Fibroblast of the aortic adventitia (primary cell): Measurements from ENCODE around the gene SLC16A13. TPM values are rescaled to one million over a fixed set of nuclear protein-coding genes. Genes with fewer than 3 reads are reported as not detected.

ENCODE experiments used
- DNase-seq: peaks from one replicate; pipeline ENCODE4 v3.0.0-alpha.2; 2010; ENCODE audit warnings: low read depth
- H3K4me3 ChIP-seq: 2 replicates; pipeline ENCODE4 v1.5.1; 2011; ENCODE audit warnings: low read depth, mild to moderate bottlenecking, control low read depth, low read length, moderate library complexity
- total RNA-seq: library from RNA; depleted of rRNA; stranded (reverse); fragments of >200 nt; gene quantifications from 2 replicates; pipeline ENCODE4 v1.2.3, GENCODE V29; 2012; ENCODE audit warnings: low replicate concordance
- TF ChIP-seq, protein P1 (sequence below): IDR thresholded peaks from 2 replicates; pipeline ENCODE4 v1.5.1; 2011; ENCODE audit warnings: mild to moderate bottlenecking, low read length, control low read depth, inconsistent platforms; ENCODE audit not compliant: insufficient read depth

Gene SLC16A13
- total RNA-seq, 1 donor = 0.72 TPM

DNA sequence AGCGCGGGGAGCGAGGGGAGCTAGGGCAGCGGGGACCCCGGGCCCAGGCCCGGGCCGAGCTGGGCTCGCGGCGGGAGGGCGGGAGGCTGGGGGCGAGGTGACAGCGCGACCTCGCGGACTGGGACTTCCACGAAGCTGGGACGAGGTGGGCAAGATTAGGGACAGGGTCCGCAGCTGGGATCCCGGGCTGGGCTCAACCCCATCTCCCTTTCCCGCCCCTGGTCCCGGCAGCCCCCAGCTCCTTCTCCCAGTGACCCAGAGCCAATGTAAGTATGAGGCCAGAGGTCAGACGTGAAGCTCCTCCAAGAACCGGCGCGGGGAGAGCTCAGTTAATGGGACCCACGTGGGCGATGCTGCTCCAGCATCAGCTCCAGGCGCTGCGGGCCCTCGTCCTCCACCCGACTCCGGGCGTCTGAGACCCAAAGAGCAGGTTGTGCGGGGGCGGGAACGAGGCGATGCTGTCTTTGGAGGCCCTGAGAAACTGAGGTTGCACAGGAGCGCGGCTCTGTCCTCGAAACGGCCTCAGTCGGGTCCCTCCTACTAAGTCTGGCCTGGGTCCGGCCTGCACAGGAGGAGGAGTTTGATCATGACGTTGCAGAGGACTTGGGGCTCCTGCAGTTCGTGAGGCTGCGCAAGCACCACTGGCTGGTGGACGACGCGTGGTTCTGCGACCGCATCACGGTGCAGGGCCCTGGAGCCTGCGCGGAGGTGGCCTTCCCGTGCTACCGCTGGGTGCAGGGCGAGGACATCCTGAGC, 39.4 kb upstream of the SLC16A13 start:
- TF ChIP-seq, protein P1, sequence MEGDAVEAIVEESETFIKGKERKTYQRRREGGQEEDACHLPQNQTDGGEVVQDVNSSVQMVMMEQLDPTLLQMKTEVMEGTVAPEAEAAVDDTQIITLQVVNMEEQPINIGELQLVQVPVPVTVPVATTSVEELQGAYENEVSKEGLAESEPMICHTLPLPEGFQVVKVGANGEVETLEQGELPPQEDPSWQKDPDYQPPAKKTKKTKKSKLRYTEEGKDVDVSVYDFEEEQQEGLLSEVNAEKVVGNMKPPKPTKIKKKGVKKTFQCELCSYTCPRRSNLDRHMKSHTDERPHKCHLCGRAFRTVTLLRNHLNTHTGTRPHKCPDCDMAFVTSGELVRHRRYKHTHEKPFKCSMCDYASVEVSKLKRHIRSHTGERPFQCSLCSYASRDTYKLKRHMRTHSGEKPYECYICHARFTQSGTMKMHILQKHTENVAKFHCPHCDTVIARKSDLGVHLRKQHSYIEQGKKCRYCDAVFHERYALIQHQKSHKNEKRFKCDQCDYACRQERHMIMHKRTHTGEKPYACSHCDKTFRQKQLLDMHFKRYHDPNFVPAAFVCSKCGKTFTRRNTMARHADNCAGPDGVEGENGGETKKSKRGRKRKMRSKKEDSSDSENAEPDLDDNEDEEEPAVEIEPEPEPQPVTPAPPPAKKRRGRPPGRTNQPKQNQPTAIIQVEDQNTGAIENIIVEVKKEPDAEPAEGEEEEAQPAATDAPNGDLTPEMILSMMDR = no peak
- no peak for DNase-seq

DNA sequence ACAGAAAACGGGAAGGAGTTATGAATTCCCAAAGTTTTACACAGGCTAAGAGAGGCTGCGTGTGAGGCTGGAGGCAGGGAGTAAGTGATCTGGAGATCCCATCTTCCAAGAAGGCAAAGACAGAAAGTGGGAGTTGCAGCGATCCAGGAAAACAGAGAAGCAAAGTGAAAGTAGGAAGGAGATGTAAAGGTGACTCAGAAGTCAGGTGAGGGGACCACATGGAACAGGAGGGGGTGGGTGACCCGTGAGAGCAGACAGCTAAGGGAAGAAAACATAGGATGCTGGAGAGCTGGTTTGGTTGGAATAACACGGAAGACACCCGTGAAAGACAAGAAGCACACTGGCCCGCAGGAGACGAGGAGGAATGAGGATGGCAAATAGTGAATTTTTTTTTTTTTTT, 38.6 kb upstream of the SLC16A13 start:
- H3K4me3 ChIP-seq = no peak overlapping the region
- no peak for DNase-seq
- TF ChIP-seq, protein P1 = no peak

More for the DNA sequence above, 39.4 kb upstream of the SLC16A13 start:
- H3K4me3 ChIP-seq = no peak overlapping the region

DNA sequence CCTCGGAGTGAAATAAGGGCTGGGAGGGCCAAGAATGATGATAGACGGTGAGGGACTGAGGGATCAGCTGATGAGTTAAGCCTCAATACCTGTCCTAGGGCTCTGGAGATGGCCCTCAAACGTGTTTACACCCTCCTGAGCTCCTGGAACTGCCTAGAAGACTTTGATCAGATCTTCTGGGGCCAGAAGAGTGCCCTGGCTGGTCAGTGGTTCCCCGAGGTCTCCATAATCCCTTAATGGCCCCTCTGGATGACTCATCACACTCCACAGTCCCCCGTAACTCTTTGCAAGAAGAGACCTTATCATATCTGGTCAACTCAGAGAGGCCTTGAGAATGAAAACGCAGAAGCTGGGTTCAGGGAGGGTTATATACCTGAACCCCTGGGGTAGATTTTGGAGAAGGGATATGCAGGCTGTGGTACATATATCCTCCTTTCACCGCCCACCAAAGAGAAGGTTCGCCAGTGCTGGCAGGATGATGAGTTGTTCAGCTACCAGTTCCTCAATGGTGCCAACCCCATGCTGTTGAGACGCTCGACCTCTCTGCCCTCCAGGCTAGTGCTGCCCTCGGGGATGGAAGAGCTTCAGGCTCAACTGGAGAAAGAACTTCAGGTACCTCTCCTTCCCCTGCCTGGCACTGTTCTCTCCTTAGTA, 36.8 kb upstream of the SLC16A13 start:
- TF ChIP-seq, protein P1 = no peak
- H3K4me3 ChIP-seq = no peak overlapping the region
- no peak for DNase-seq

DNA sequence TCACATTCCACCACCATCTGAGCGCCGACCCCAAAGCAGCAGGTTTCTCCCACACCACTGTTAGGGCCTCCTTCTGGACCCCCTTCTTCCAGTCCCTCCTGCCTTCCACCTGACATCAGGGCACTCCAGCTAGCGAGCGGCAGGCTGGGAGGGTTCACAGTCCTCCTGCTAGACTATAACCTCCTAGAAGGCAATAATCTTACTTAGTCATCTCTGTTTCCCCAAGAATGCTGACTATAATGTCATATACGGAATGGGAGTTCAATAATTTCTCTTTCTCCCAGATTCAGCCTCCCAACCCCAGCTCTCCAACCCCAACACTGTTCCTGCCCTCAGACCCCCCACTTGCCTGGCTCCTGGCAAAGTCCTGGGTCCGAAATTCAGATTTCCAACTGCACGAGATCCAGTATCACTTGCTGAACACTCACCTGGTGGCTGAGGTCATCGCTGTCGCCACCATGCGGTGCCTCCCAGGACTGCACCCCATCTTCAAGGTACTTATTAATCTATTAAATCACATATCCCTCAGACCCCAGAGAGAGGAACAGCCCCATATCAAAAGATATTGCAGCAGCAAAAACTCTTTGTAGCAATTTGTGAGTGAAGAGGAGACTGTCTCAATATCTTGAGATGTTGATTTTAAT, 34.4 kb upstream of the SLC16A13 start:
- DNase-seq = peak; percentile 41
- TF ChIP-seq, protein P1 = peak; percentile 70
- no peak overlapping the region for H3K4me3 ChIP-seq

DNA sequence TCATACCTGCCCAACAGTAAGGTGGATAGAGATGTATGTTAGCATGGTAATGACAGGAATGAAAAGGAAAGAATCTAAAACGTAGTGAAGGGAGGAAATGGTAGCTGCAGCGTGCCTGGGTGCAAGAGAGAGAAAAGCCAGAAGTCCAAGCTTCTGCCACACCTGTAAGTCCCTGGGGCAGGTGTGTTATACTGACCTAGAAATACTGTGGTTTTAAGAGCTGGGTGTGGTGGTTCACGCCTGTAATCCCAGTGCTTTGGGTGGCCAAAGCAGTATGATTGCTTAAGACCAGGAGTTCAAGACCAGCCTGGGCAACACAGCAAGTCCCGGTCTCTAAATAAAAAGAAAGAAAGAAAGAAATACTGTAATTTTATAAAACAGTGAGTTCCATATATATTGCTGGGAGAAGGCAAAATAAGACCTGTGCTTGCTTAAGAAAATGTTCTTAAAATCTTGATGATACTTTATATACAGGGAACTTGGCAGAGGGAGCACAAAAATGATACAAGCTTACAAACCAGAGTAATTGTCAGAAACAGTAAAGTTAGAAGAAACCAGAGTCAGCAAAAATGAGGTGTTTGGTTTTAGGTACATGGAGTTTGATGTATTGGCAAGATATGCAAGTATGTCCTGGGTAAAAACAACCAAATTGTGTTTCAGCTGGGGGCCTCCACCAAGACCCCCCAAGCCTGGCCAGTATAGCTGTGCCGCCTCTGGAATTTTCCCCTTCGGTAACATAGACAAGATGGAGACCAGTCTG, 33.3 kb upstream of the SLC16A13 start:
- TF ChIP-seq, protein P1 = no peak

DNA sequence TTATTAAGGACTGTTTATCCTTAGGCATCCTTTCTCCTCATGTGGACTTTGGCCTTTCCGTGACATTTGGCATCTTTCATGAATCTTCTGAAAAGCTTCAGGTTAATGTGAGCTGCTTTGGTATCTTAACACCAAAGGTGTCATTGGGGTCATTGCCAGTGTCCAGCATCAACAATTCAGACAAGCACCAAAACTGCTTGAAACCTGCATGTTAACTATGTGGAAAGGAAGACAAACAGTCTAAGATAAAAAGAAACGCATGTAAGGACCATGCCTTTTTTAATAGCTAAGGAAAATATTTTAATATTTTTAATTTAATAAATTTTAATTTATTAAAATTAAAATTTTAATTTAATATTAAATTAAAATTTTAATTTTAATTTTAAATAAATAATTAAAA, 32.1 kb upstream of the SLC16A13 start:
- TF ChIP-seq, protein P1 = no peak
- DNase-seq = no peak
- H3K4me3 ChIP-seq = no peak overlapping the region

More for the DNA sequence above, 33.3 kb upstream of the SLC16A13 start:
- DNase-seq = no peak
- H3K4me3 ChIP-seq = no peak overlapping the region
